IMR-90 (cell line): ENCODE measurements around the gene SLC23A3. TPM values are rescaled to one million over a fixed set of nuclear protein-coding genes. Genes with fewer than 3 reads are reported as not detected.

ENCODE experiments used
- ATAC-seq: fragments of 200-7000 bp; cut with Tn5 transposase; 2 replicates; pipeline ENCODE4 v1.9.1; 2020; ENCODE audit warnings: low read depth, mild to moderate bottlenecking, moderate library complexity
- BruUV-seq: library from RNA; stranded (reverse); fragments of 400-500 nt; replicated peaks from 2 replicates; lab custom pipeline; 2021; lab: Mats Ljungman, UMichigan
- CTCF ChIA-PET: fragments of 300-600 bp; formaldehyde crosslinking; extraction: SDS; loops from one replicate; lab custom pipeline; 2021; ENCODE audit warnings: antibody characterized with exemption; lab: Yijun Ruan, JAX
- POLR2A ChIA-PET: fragments of 300-600 bp; sonication (Branson Sonifier 250); formaldehyde crosslinking; loops from one replicate; lab custom pipeline; 2022; ENCODE audit warnings: antibody characterized with exemption; ENCODE audit not compliant: unreplicated experiment; lab: Charles Lee
- DNase-seq: peaks from one replicate; pipeline ENCODE4 v3.0.0; 2013
- H2AFZ ChIP-seq: replicated peaks from 2 replicates; pipeline ENCODE3; 2013; ENCODE audit warnings: low read length, mild to moderate bottlenecking; ENCODE audit not compliant: poor library complexity
- H2AK5ac ChIP-seq: 2 replicates; pipeline ENCODE4 v1.6.1; 2013; ENCODE audit warnings: low read depth, low read length, inconsistent platforms
- H2AK9ac ChIP-seq: replicated peaks from 2 replicates; pipeline ENCODE3; 2013; ENCODE audit warnings: mild to moderate bottlenecking, low read depth, low read length, moderate library complexity; ENCODE audit not compliant: poor library complexity
- H2BK120ac ChIP-seq: 2 replicates; pipeline ENCODE4 v1.6.1; 2013; ENCODE audit warnings: low read depth, low read length, inconsistent platforms
- H2BK15ac ChIP-seq: 3 replicates; pipeline ENCODE4 v1.6.1; 2013; ENCODE audit warnings: low read depth, low read length, inconsistent platforms
- H2BK20ac ChIP-seq: 2 replicates; pipeline ENCODE4 v1.6.1; 2013; ENCODE audit warnings: low read depth, mild to moderate bottlenecking, inconsistent platforms, low read length, moderate library complexity
- H2BK5ac ChIP-seq: 2 replicates; pipeline ENCODE4 v1.6.1; 2013; ENCODE audit warnings: mild to moderate bottlenecking, low read depth, low read length, inconsistent platforms; ENCODE audit not compliant: poor library complexity, severe bottlenecking
- H3K14ac ChIP-seq: replicated peaks from 2 replicates; pipeline ENCODE4 v1.6.1; 2013; ENCODE audit warnings: low read depth, low read length, inconsistent platforms
- H3K18ac ChIP-seq: 2 replicates; pipeline ENCODE4 v1.6.1; 2013; ENCODE audit warnings: low read depth, low read length, control low read depth
- H3K23ac ChIP-seq: 2 replicates; pipeline ENCODE4 v1.6.1; 2013; ENCODE audit warnings: low read depth, low read length, inconsistent platforms
- H3K27ac ChIP-seq: 2 replicates; pipeline ENCODE4 v1.5.1; 2013; ENCODE audit warnings: mild to moderate bottlenecking, control low read depth, low read length; ENCODE audit not compliant: insufficient read depth
- H3K27me3 ChIP-seq: 2 replicates; pipeline ENCODE4 v1.6.1; 2013; ENCODE audit warnings: low read length; ENCODE audit not compliant: control insufficient read depth, insufficient read depth
- H3K36me3 ChIP-seq: 2 replicates; pipeline ENCODE4 v1.6.1; 2013; ENCODE audit warnings: low read length, mixed read lengths; ENCODE audit not compliant: control insufficient read depth, insufficient read depth
- H3K4ac ChIP-seq: 2 replicates; pipeline ENCODE4 v1.6.1; 2013; ENCODE audit warnings: low read depth, low read length, inconsistent platforms
- H3K4me1 ChIP-seq: 2 replicates; pipeline ENCODE4 v1.6.1; 2013; ENCODE audit warnings: low read length, mixed read lengths; ENCODE audit not compliant: control insufficient read depth, insufficient read depth
- H3K4me2 ChIP-seq: 2 replicates; pipeline ENCODE4 v1.6.1; 2013; ENCODE audit warnings: low read depth, mild to moderate bottlenecking, control low read depth, low read length, moderate library complexity
- H3K4me3 ChIP-seq: 2 replicates; pipeline ENCODE4 v1.5.1; 2013; ENCODE audit warnings: low read depth, mild to moderate bottlenecking, control low read depth, low read length, moderate library complexity; ENCODE audit not compliant: insufficient read depth
- H3K56ac ChIP-seq: 2 replicates; pipeline ENCODE4 v1.6.1; 2013; ENCODE audit warnings: low read length, inconsistent platforms; ENCODE audit not compliant: insufficient read depth; ENCODE audit errors: extremely low read depth
- H3K79me1 ChIP-seq, 2 experiments: 2 replicates each; pipeline ENCODE4 v1.6.1; 2013; ENCODE audit warnings: low read length in 2 of 2, inconsistent platforms in 1 of 2, low read depth in 1 of 2
- H3K9ac ChIP-seq: 2 replicates; pipeline ENCODE4 v1.6.1; 2013; ENCODE audit warnings: low read depth, low read length, control low read depth
- H3K9me1 ChIP-seq: 2 replicates; pipeline ENCODE4 v1.6.1; 2013; ENCODE audit warnings: low read length, inconsistent platforms; ENCODE audit not compliant: insufficient read depth
- H3K9me3 ChIP-seq: 2 replicates; pipeline ENCODE4 v1.6.1; 2013; ENCODE audit warnings: low read length; ENCODE audit not compliant: control insufficient read depth, insufficient read depth
- H4K20me1 ChIP-seq: 2 replicates; pipeline ENCODE4 v1.6.1; 2013; ENCODE audit warnings: low read length, inconsistent platforms; ENCODE audit not compliant: insufficient read depth
- H4K5ac ChIP-seq: 2 replicates; pipeline ENCODE4 v1.6.1; 2013; ENCODE audit warnings: mild to moderate bottlenecking, low read depth, low read length, control low read depth
- H4K8ac ChIP-seq, 2 experiments: 2 replicates each; pipeline ENCODE4 v1.6.1; 2013; ENCODE audit warnings: low read depth in 2 of 2, low read length in 2 of 2, control low read depth in 1 of 2, inconsistent platforms in 1 of 2
- H4K91ac ChIP-seq: 2 replicates; pipeline ENCODE4 v1.6.1; 2013; ENCODE audit warnings: low read depth, low read length, inconsistent platforms; ENCODE audit not compliant: insufficient read depth
- MXI1 ChIP-seq: IDR thresholded peaks from 2 replicates; pipeline ENCODE4 v1.6.1; 2012; ENCODE audit warnings: low read depth, mild to moderate bottlenecking, low read length, moderate library complexity, borderline replicate concordance
- RCOR1 ChIP-seq: IDR thresholded peaks from 2 replicates; pipeline ENCODE4 v1.6.1; 2012; ENCODE audit warnings: mild to moderate bottlenecking, low read length, improper control_type of control experiment; ENCODE audit not compliant: insufficient replicate concordance
- WGBS, 2 experiments: methylation state at CpG; one replicate each; pipeline versions ENCODE4 v1.1.5 to v1.1.7; 2013; ENCODE audit warnings: missing lambda C conversion rate in 2 of 2; ENCODE audit not compliant: insufficient read length in 1 of 2; ENCODE audit errors: extremely low coverage in 2 of 2; 5-methylcytosine and 5-hydroxymethylcytosine counted together
- dilution Hi-C: fragments of 300-500 bp; cut with HindIII; formaldehyde crosslinking; loops from one replicate; pipeline ENCODE4 v1.14.3; 2018; ENCODE audit warnings: low sequenced_read_pairs; ENCODE audit not compliant: unreplicated experiment
- in situ Hi-C: fragments of 300-500 bp; cut with MboI; formaldehyde crosslinking; loops from 3 replicates; pipeline ENCODE4 v1.14.3; 2019; ENCODE audit warnings: low sequenced_read_pairs, inconsistent platforms, mixed read lengths
- intact Hi-C: fragments of 100-400 bp; cut with micrococcal nuclease; formaldehyde crosslinking; loops from 2 replicates; pipeline ENCODE4 v1.10.0; 2022
- polyA plus RNA-seq, 3 experiments: library from polyadenylated mRNA; depleted of rRNA; stranded (reverse); fragments of >200 nt; gene quantifications; 2 replicates each; pipeline ENCODE4 v1.2.3, GENCODE V29; 2012; ENCODE audit warnings: low replicate concordance in 1 of 3
- total RNA-seq: library from RNA; depleted of rRNA; stranded (reverse); fragments of >200 nt; gene quantifications from 2 replicates; pipeline ENCODE4 v1.2.3, GENCODE V29; 2012

Gene SLC23A3
- total and polyA plus RNA-seq, 2 of the 4 experiments (the other 2 are of a cell fraction), result 0.18 to 0.65 TPM

- peak overlapping the region; percentile 46 for H2BK5ac ChIP-seq
- peak overlapping the region; percentile 78 for H3K9ac ChIP-seq
- H3K4me3 ChIP-seq, result peak overlapping the region; percentile 84
- H4K5ac ChIP-seq, result peak overlapping the region; percentile 78
- H2AK5ac ChIP-seq, result peak overlapping the region; percentile 84; the same call in 1 of the 2 replicates
- in situ Hi-C loops (loop anchor here (5.0 kb wide), 1 partner anchor 35 kb away; the partner anchor contains the start of gene SLC23A3), dilution Hi-C loops (no loop called here), intact Hi-C loops (loop anchor here (2.0 kb wide), 1 partner anchor 31 kb away; the partner anchor contains the start of gene CNPPD1)
- H2AFZ ChIP-seq, result peak overlapping the region; percentile 91
- H3K14ac ChIP-seq, result peak overlapping the region; percentile 92
- CTCF ChIA-PET, result interaction anchor here (0.6 to 1.4 kb wide), 3 partner anchors 11 to 180 kb away, joined by 3 to 5 read pairs (median 3); partner anchors contain the start of gene DNPEP
- peak overlapping the region; percentile 51 to 52; a peak in 2 of 4 replicates for H4K8ac ChIP-seq
- H4K20me1 ChIP-seq, result peaks cover 9% of the 10 kb centered on the region; the same call in 1 of the 2 replicates
- H3K36me3 ChIP-seq, result peaks cover 29% of the 10 kb centered on the region
- H3K4me1 ChIP-seq, result peaks cover 16% of the 10 kb centered on the region
- ATAC-seq, result peak; percentile 7; the same call in 1 of the 2 replicates
- H3K4me2 ChIP-seq, result peak overlapping the region; percentile 99
- H3K18ac ChIP-seq, result peak overlapping the region; percentile 61; the same call in 1 of the 2 replicates
- 6% methylated on average over 9 of the region's 22 CpGs; no CpG with 5 or more reads in 1 of the 2 experiments for WGBS, 2 experiments
- no peaks in the 10 kb centered on the region for H3K9me3 ChIP-seq
- peaks cover 8% of the 10 kb centered on the region; the same call in 1 of the 2 replicates for H3K9me1 ChIP-seq
- H2BK120ac ChIP-seq, result peak overlapping the region; percentile 7; the same call in 1 of the 2 replicates
- peak overlapping the region; percentile 41; the same call in 1 of the 2 replicates for H2BK20ac ChIP-seq
- H3K79me1 ChIP-seq, result peaks cover 5 to 19% of the 10 kb centered on the region in 2 experiments; a peak in 3 of 4 replicates
- peak overlapping the region; percentile 69 for H3K27ac ChIP-seq
- peak overlapping the region; percentile 94 for H3K23ac ChIP-seq
- H2AK9ac ChIP-seq, result peak overlapping the region; percentile 90
- POLR2A ChIA-PET, result interaction anchor here (0.6 to 1.1 kb wide), 5 partner anchors 10 to 1051 kb away, joined by 3 to 5 read pairs (median 3); partner anchors contain the start of gene CNPPD1
- H4K91ac ChIP-seq, result peak overlapping the region; percentile 90
- peak overlapping the region; percentile 90 for H3K4ac ChIP-seq
- peak overlapping the region; percentile 56 for H3K56ac ChIP-seq
- no TSS peak for BruUV-seq
- H2BK15ac ChIP-seq, result peak overlapping the region; percentile 19; the same call in 1 of the 3 replicates
- TF ChIP-seq RCOR1 (no peak), MXI1 (peak; percentile 57; the same call in 1 of the 2 replicates)
- no peaks in the 10 kb centered on the region for H3K27me3 ChIP-seq
- no peak for DNase-seq
These were observed 37.5 kb upstream of the SLC23A3 start for GRCh38 chr2:219207134-219207883.
